ENCODE measurements around the gene RGR.

The RGR gene

DNA sequence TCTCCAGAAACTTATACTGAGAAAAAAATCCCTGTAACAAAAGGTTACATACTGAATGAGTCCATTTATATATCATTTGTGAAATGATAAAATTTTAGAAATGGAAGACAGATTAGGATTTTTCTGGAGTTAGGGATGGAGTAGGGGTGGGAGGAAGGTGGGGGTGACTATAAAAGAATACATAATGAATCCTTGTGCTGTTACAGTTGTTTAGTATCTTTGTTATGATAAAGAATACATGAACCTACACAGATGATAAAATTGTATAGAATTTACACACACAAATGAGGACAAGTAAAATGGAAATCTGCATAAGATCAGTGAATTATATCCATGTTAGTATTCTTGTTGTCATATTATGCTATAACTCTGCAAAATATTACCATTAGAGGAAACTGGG is 41.8 kb downstream of the RGR start:
- Histone ChIP-seq H3K27ac (no peak overlapping the region), H3K4me2 (ENCODE audit: low read length) (no peak overlapping the region), H3K79me2 (no peaks in the 10 kb centered on the region), H3K4me3 (ENCODE audit: low read depth, low read length) (no peak overlapping the region), H3K27me3 (ENCODE audit: control insufficient read depth, insufficient read depth, low read length) (no peaks in the 10 kb centered on the region), H3K9ac (no peak overlapping the region), H2AFZ (no peak overlapping the region), H3K4me1 (peaks cover 10% of the 10 kb centered on the region), H3K9me3 (ENCODE audit: control insufficient read depth, low read length) (no peaks in the 10 kb centered on the region), H3K36me3 (ENCODE audit: control insufficient read depth, insufficient read depth, low read length) (no peaks in the 10 kb centered on the region)
- TF ChIP-seq, protein P1, sequence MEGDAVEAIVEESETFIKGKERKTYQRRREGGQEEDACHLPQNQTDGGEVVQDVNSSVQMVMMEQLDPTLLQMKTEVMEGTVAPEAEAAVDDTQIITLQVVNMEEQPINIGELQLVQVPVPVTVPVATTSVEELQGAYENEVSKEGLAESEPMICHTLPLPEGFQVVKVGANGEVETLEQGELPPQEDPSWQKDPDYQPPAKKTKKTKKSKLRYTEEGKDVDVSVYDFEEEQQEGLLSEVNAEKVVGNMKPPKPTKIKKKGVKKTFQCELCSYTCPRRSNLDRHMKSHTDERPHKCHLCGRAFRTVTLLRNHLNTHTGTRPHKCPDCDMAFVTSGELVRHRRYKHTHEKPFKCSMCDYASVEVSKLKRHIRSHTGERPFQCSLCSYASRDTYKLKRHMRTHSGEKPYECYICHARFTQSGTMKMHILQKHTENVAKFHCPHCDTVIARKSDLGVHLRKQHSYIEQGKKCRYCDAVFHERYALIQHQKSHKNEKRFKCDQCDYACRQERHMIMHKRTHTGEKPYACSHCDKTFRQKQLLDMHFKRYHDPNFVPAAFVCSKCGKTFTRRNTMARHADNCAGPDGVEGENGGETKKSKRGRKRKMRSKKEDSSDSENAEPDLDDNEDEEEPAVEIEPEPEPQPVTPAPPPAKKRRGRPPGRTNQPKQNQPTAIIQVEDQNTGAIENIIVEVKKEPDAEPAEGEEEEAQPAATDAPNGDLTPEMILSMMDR (IDR thresholded peaks at IDR 0.05), result no peak

- TF ChIP-seq, protein P1 (IDR thresholded peaks at IDR 0.05), result no peak
- Histone ChIP-seq H3K9me3 (ENCODE audit: control insufficient read depth, low read length) (no peaks in the 10 kb centered on the region), H3K4me1 (peaks cover 10% of the 10 kb centered on the region), H3K9ac (no peak overlapping the region), H3K4me2 (ENCODE audit: low read length) (no peak overlapping the region), H2AFZ (peak overlapping the region; percentile 30), H3K4me3 (ENCODE audit: low read depth, low read length) (no peak overlapping the region), H3K36me3 (ENCODE audit: control insufficient read depth, insufficient read depth, low read length) (no peaks in the 10 kb centered on the region), H3K79me2 (no peaks in the 10 kb centered on the region), H3K27ac (no peak overlapping the region), H3K27me3 (ENCODE audit: control insufficient read depth, insufficient read depth, low read length) (no peaks in the 10 kb centered on the region)
These were observed 43.3 kb downstream of the RGR start for GRCh38 chr10:84288151-84288550.

DNA sequence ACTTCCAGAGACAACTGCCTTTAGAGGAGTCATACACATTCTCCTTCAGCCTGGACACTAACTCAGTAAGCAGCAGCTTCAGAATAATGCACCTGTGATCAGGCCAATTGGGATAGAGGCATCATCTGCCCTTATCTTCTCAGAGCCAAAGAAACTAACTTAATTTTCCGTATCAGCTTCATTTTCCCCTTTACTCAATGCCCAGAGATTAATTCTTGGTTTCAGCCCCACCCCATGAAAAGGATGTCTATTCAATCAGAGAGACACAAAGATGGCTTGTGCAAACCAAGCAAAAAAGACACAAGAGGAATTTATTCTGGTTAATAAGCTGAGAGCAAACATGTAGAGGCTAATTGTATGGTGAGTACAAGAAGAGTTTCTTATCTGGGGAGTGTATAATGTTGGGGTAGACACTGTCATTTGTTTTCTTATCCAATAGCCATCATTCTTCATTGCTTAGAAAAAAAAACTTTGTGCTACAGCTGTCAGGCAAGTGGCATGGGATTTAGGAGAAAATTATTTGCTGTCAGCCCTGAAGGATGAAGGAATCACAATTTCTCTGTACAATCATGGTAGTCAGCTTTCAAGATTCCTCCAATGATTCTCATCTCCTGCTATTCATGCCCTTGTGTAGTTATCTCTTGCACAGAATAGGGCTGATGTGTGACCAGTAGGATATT is 44.8 kb downstream of the RGR start:
- H3K9ac ChIP-seq, result no peak overlapping the region
- TF ChIP-seq, protein P1 (IDR thresholded peaks at IDR 0.05), result no peak

DNA sequence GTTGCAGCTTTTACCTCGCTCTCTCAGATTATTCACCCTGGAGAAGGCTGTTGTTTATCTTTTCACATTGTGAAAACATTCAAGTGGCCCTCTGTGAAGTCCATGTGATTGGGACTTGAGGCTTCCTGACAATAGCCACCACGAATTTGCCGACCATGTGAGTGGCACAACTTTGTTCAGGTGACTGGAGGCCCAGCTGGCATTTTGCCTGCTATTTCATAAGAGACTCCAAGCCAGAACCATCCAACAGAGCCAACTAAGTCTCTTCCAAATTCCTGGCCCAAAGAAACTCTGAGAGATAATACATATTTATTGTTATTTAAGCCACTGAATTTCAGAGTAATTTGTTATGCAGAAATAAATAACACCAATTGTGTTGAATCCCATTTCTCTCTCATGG is 45.4 kb downstream of the RGR start:
- TF ChIP-seq, protein P1 (IDR thresholded peaks at IDR 0.05), result no peak
- Histone ChIP-seq H3K4me2 (ENCODE audit: low read length) (no peak overlapping the region), H3K9me3 (ENCODE audit: control insufficient read depth, low read length) (no peaks in the 10 kb centered on the region), H3K4me3 (ENCODE audit: low read depth, low read length) (no peak overlapping the region), H3K27ac (no peak overlapping the region), H3K79me2 (no peaks in the 10 kb centered on the region), H3K36me3 (ENCODE audit: control insufficient read depth, insufficient read depth, low read length) (no peaks in the 10 kb centered on the region), H2AFZ (no peak overlapping the region), H3K4me1 (peaks cover 19% of the 10 kb centered on the region), H3K9ac (no peak overlapping the region), H3K27me3 (ENCODE audit: control insufficient read depth, insufficient read depth, low read length) (no peaks in the 10 kb centered on the region)

More for the DNA sequence above, 44.8 kb downstream of the RGR start:
- Histone ChIP-seq H3K4me1 (peaks cover 19% of the 10 kb centered on the region), H3K27ac (no peak overlapping the region), H3K9me3 (ENCODE audit: control insufficient read depth, low read length) (no peaks in the 10 kb centered on the region), H2AFZ (no peak overlapping the region), H3K4me3 (ENCODE audit: low read depth, low read length) (no peak overlapping the region), H3K27me3 (ENCODE audit: control insufficient read depth, insufficient read depth, low read length) (no peaks in the 10 kb centered on the region), H3K4me2 (ENCODE audit: low read length) (no peak overlapping the region), H3K79me2 (no peaks in the 10 kb centered on the region), H3K36me3 (ENCODE audit: control insufficient read depth, insufficient read depth, low read length) (no peaks in the 10 kb centered on the region)

DNA sequence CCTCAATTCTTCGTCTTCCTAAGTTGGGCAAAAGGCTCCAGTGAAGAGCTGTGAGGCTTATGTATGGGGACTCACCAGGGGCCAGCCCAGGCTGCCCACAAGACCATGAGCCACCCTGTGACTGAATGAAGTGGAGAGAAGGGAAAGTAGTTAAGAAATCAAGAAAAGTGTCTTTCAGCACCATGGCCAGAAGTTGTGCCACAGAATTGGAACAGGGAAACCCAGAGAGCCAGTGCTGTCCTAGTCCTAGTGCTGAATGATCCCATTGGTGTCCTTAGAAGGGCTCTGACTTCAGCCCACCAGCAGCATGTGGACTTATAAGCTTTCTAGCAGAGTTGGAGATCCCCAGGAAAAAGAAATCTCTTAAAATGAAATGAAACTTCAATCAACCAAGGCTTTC is 46.5 kb downstream of the RGR start:
- Histone ChIP-seq H3K4me2 (ENCODE audit: low read length) (no peak overlapping the region), H3K4me3 (ENCODE audit: low read depth, low read length) (no peak overlapping the region), H3K9ac (no peak overlapping the region), H2AFZ (peak overlapping the region; percentile 9), H3K36me3 (ENCODE audit: control insufficient read depth, insufficient read depth, low read length) (no peaks in the 10 kb centered on the region), H3K27me3 (ENCODE audit: control insufficient read depth, insufficient read depth, low read length) (no peaks in the 10 kb centered on the region), H3K79me2 (no peaks in the 10 kb centered on the region), H3K4me1 (peaks cover 19% of the 10 kb centered on the region), H3K9me3 (ENCODE audit: control insufficient read depth, low read length) (no peaks in the 10 kb centered on the region), H3K27ac (no peak overlapping the region)
- TF ChIP-seq, protein P1 (IDR thresholded peaks at IDR 0.05), result no peak

Data from parathyroid adenoma (tissue), 2 donors.